Dendritic cell treated with granulocyte-macrophage colony-stimulating factor and Interleukin-4, amounts not matched to agents 40 ng/mL and 50 ng/mL, for 4 days (primary cell): ENCODE data around the gene CCDC92B.

Source experiments
- H3K27ac Mint-ChIP-seq: one replicate; pipeline ENCODE4 v1.8.0; 2022; ENCODE audit warnings: mild to moderate bottlenecking, mixed read lengths
- H3K27me3 Mint-ChIP-seq: one replicate; pipeline ENCODE4 v1.8.0; 2022; ENCODE audit warnings: mild to moderate bottlenecking, mixed read lengths
- H3K36me3 Mint-ChIP-seq: one replicate; pipeline ENCODE4 v1.8.0; 2022; ENCODE audit warnings: low read depth, mixed read lengths
- H3K4me1 Mint-ChIP-seq: one replicate; pipeline ENCODE4 v1.8.0; 2022; ENCODE audit warnings: low read depth, mixed read lengths
- H3K4me3 Mint-ChIP-seq: one replicate; pipeline ENCODE4 v1.8.0; 2022; ENCODE audit warnings: mild to moderate bottlenecking, moderate library complexity, mixed read lengths
- H3K9me3 Mint-ChIP-seq: one replicate; pipeline ENCODE4 v1.8.0; 2022; ENCODE audit warnings: mixed read lengths
- intact Hi-C: fragments of 100-400 bp; cut with micrococcal nuclease; formaldehyde crosslinking; loops from one replicate; pipeline ENCODE4 v1.15.0; 2022

CCDC92B gene

DNA sequence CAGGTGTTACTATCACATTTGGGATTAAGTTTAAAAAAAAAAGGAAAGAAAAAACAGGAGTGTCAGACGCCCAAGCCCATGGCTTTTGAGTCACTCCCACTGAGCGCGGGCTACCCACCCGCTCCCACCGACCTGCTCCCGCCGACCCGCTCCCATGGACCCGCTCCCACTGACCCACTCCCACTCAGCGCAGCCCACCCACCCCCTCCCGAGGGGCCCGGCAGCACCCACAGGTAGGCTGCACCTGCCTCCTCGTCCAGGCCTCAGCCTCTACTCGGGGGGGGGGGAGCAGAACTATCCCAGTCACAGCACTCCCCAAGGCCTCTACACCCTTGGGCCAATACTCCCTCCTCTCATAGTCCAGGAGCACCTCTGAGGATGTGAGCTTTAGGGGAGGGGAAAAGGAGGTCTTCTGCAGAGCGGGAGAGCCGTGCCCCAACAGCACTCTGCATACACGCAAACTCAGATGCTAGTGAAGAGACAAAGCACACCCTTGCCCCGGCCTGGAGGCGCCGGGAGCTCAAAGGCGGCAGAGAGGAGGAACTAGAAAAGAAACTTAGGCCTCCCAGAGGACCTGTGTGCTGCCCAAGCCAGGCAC lies 40.8 kb downstream of the CCDC92B start:
- no peaks in the 10 kb centered on the region for H3K27me3 Mint-ChIP-seq
- H3K9me3 Mint-ChIP-seq, result no peaks in the 10 kb centered on the region
- H3K4me3 Mint-ChIP-seq, result peak overlapping the region; percentile 86
- peaks cover 42% of the 10 kb centered on the region for H3K36me3 Mint-ChIP-seq
- peak overlapping the region; percentile 95 for H3K27ac Mint-ChIP-seq
- intact Hi-C loops, result no loop called here
- peaks cover 62% of the 10 kb centered on the region for H3K4me1 Mint-ChIP-seq

DNA sequence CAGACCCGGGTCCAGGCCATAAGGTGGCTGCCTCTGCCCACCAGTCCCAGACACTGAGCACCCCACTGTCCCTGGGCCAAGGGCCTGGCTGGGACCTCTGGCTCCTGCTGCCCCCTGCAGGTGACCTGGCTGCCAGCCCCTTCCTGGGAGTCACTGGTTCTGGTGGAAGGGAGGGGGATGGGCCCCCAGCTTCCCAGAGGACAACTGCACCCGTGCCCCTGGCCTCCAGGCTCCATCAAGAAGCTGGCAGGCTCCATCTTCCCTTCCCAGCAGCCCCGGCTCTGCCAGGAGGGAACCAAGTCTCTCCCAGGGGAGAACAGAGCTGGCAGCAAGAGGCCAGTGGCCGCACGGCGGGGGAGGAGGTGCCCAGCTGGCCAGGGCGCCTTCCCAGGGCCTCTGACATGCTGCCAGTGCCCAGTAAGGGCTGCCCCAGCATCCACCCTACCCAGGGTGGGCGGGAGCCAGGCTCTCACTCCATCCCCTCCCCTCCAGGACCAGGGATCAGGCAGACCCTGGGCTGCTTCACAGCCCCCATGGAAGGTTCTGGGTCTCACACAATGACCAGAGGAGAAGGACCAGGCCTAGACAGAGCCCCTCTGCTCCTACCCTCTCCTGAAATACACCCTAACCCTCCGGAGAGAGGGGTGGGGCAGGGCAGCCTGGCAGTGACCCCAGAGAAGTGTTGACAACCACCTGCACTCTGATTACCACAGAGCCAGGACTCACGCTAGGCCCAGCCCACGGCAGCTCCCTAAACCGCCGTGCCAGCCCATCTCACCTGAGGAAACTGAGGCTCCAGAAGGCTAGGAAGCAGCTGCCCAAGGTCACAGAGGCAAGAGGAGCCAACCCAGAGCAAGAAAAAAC lies 41.5 kb downstream of the CCDC92B start:
- Mint-ChIP-seq H3K9me3 (no peaks in the 10 kb centered on the region), H3K4me1 (peaks cover 58% of the 10 kb centered on the region), H3K36me3 (peaks cover 47% of the 10 kb centered on the region), H3K4me3 (no peak overlapping the region), H3K27ac (peak overlapping the region; percentile 95), H3K27me3 (no peaks in the 10 kb centered on the region)
- intact Hi-C loops, result no loop called here

DNA sequence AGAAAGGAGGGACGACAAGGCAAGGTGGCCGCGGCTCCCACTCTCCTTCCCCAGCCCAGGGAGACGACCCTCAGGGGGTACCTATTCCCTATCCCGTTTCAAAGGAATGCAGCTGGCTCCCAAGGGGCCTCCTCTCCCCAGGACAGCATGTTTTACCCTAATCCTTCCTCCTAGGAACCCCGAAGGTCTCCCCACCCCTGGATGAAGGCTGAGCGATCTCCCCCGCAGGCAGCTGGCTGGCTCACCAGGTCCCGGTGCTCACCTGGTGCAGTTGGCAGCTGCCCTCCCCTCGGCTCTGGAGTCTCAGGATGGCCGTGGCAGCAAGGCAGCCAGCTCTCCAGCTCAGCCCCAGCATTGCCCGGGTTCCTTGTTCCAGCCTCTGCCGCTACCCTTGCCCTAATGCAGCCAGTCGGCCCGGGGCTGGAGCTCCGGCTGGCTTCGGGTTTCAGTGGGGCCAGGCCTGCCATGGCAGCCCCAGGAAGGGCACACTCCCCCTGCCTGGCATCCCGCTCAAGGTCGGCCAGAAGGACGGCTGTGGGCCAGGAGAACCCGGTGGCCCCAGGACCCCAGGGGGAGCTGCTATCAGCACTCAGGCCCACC lies 42.4 kb downstream of the CCDC92B start:
- Mint-ChIP-seq H3K27me3 (no peaks in the 10 kb centered on the region), H3K36me3 (peaks cover 50% of the 10 kb centered on the region), H3K9me3 (no peaks in the 10 kb centered on the region), H3K4me1 (peaks cover 49% of the 10 kb centered on the region), H3K27ac (no peak overlapping the region), H3K4me3 (no peak overlapping the region)
- intact Hi-C loops, result no loop called here

DNA sequence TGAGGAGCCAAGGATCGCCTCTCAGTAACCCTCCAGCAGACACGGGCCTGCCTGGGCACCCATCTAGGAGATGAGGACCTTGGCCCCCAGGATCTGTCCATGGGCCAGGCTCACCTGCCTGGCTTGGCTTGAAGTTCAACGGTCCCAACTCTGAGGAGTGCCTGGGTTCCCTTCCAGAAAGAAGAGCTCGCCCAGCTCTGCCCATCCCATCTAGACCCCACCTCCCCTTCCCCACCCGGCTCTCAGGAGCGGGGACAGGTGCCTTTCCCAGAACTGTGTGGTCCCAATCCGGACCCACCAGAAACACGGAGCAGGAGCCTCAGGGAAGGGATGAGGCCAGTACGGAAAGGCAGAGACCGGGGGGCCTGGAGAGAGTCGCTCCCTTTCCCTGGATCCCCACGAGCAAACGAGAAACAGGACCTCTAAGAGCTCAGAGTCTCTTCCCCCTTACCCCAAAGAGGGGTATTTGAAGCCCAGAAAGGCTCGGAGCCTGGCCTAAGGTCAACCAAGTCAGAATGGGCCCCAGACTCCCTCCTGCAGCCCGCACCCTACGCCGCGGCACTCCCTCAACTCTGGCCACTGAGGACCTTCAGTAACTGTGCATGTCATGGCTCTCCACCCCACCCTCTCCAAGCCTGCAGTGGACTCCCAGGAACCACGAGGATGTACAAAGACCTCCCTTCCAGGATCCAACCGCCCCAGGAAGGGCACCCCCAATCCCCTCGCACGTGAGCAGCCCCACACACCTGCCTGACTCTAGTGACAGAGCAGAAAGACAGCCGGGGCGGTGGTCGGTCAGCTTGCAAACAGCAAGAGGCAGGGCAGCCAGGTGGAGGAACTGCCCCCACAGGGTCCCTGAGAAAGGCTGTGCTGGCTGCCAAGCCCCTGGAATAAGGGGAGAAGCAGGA lies 43.3 kb downstream of the CCDC92B start:
- Mint-ChIP-seq H3K4me1 (peaks cover 47% of the 10 kb centered on the region), H3K27ac (peak overlapping the region; percentile 42), H3K9me3 (no peaks in the 10 kb centered on the region), H3K4me3 (no peak overlapping the region), H3K27me3 (no peaks in the 10 kb centered on the region), H3K36me3 (peaks cover 53% of the 10 kb centered on the region)
- intact Hi-C loops, result no loop called here

DNA sequence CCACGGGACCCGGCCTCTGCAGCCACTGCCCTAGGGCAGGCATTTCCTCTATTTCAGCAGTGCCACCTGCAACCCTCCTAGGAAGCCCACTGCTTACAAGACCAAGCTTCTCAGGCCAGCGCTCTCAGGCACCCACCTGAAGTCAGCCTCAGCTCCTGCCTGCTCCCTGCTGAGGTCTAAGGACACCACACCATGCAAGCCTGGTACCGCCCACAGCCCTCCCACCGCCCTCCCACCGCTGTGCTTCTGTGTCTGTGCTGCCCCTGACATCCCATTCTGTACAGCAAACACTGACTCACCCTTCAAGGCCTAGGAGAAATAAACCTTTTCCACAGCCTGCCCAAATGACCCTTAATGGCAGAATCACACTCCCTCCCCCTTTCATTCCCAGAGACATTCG lies 44.2 kb downstream of the CCDC92B start:
- intact Hi-C loops, result no loop called here
- Mint-ChIP-seq H3K4me1 (peaks cover 40% of the 10 kb centered on the region), H3K36me3 (peaks cover 61% of the 10 kb centered on the region), H3K4me3 (no peak overlapping the region), H3K27ac (peak overlapping the region; percentile 42), H3K27me3 (no peaks in the 10 kb centered on the region), H3K9me3 (no peaks in the 10 kb centered on the region)

DNA sequence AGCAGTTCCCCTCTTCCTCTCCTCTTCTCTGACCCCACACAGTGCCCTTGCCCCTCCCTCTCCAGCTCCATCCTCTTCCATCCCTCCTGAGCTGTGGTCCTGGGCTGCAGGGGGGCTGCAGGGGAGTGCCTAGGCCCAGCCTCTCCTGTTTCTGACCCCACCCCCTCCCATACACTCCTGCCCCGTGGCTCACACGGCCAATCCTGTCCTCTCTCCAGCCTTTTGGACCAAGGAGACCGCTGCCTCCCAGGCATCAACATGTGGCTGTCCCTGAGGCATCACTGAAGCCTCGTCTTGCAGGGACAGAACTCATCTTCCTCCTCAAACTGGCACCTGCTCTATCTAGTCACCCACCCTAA lies 44.6 kb downstream of the CCDC92B start:
- Mint-ChIP-seq H3K9me3 (no peaks in the 10 kb centered on the region), H3K4me3 (no peak overlapping the region), H3K4me1 (peaks cover 37% of the 10 kb centered on the region), H3K27me3 (no peaks in the 10 kb centered on the region), H3K27ac (peak overlapping the region; percentile 42), H3K36me3 (peaks cover 65% of the 10 kb centered on the region)
- intact Hi-C loops, result no loop called here

DNA sequence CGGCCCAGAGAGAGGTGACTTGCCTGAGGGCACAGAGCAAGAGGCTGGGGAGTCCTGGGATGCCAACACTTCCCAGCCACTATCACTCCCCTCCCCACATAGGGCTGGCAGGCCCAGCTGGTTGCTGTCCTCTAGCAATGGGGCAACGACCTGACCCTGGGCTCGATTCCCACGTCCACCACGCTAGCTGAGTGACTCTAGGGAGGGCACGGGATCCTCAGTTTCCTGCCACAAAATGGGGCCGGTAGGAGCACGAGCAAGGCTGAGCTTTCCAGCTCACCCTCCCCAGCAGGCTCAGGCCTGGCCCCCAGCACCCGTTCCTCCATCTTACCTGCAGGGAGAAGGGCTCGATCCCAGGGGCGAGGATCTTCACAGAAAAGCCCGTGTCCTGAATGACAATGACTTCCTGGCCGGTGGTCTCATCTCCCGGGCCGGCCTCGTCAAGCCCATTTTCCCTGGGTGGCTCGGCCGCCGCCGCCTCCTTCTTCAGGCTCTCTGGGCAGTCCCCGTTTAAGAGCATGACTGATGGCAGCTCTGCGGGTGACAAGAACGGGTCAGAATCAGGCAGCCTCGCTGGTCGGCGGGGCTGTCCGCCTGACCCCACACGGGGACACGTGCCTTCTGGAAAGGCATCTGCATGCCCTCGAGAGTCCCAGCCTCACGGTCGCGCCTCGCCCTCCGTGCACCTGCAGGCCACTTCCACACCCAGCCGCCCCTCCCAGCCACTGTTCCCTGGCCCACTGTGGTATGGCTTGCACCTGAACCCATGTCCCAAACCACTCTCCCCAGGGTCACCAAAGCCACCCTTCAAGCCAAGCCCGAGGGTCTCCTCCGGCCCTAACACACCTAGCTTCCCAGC lies 45.2 kb downstream of the CCDC92B start:
- intact Hi-C loops, result no loop called here
- Mint-ChIP-seq H3K9me3 (no peaks in the 10 kb centered on the region), H3K36me3 (peaks cover 71% of the 10 kb centered on the region), H3K4me3 (no peak overlapping the region), H3K27ac (peak overlapping the region; percentile 42), H3K4me1 (peaks cover 30% of the 10 kb centered on the region), H3K27me3 (no peaks in the 10 kb centered on the region)

DNA sequence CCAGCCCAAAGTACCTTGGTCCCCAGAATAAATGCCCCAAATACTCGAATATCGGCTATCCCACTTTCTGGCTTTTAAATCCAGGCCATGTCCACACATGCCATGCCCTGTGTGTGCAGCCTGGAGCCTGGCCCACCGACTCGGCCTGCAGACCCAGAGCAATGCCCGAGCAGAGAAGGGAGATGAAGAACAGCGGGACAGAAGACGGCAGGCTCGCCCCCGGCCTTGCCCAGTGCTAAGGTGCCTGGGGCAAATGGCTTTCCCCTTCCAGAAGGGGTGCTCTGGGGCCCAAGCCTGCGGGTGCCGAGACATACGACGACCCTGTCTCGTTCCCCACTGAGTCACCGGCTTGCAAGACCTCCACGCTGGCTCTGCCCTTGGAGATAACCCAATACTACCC lies 45.8 kb downstream of the CCDC92B start:
- Mint-ChIP-seq H3K36me3 (peaks cover 78% of the 10 kb centered on the region), H3K4me3 (no peak overlapping the region), H3K27ac (no peak overlapping the region), H3K4me1 (peaks cover 24% of the 10 kb centered on the region), H3K9me3 (no peaks in the 10 kb centered on the region), H3K27me3 (no peaks in the 10 kb centered on the region)
- intact Hi-C loops, result no loop called here

DNA sequence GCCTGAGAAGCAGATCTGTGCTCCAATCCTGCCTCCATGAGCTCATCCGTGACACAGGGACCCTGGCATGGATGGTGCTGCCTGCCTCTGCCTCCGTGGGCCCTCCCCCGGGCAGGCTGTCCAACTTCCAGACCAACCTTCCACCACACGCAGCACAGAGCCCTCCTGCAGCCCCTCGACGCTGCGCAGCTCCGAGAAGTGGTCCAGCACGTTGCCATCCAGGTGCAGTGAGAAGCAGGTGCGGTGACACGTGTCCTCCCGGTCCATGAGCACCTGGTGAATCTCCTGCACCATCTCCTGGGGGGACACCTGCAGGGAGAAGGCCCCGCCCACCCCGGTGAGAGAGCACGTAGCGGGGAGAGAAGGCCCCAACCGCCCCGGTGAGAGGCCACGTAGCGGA lies 46.3 kb downstream of the CCDC92B start:
- no peak overlapping the region for H3K4me3 Mint-ChIP-seq
- intact Hi-C loops, result no loop called here
- H3K27me3 Mint-ChIP-seq, result no peaks in the 10 kb centered on the region
- H3K36me3 Mint-ChIP-seq, result peaks cover 82% of the 10 kb centered on the region
- H3K27ac Mint-ChIP-seq, result no peak overlapping the region
- no peaks in the 10 kb centered on the region for H3K9me3 Mint-ChIP-seq
- H3K4me1 Mint-ChIP-seq, result peaks cover 20% of the 10 kb centered on the region

DNA sequence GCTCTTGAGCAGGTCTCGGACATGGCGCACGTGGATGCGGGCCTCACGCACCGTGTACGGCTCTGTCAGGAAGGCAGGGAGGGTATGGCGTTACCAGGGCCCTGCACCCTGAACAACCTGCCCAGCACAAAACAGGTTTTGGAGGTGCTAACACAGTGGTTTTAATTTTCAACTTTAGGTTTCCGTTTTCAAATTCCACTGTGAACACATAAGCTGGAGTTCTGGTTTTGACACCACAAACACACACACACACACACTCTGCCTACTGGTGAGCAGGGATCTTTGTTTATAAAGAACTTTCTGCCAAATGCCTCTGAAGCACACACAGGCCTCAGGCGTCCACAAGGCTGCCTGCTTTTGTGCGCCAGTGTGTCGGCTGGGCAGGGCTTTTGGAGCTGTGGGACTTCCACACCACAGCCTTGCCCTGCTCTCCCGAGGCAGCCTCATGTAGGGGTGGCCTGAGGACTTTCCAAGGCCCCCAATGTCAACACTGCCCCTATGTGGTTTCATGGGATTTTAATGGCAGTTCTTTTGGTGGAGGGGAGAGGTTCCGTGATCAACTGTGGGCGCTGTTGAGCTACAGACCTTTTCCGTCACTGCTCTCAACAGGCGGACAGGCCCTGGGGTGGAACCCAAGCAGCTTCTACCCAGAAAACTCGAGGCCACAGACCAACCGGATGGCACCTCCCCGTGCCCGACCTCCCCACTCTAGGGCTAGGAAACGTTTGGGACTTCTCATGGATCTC lies 47.3 kb downstream of the CCDC92B start:
- Mint-ChIP-seq H3K9me3 (no peaks in the 10 kb centered on the region), H3K36me3 (peaks cover 91% of the 10 kb centered on the region), H3K27ac (no peak overlapping the region)

DNA sequence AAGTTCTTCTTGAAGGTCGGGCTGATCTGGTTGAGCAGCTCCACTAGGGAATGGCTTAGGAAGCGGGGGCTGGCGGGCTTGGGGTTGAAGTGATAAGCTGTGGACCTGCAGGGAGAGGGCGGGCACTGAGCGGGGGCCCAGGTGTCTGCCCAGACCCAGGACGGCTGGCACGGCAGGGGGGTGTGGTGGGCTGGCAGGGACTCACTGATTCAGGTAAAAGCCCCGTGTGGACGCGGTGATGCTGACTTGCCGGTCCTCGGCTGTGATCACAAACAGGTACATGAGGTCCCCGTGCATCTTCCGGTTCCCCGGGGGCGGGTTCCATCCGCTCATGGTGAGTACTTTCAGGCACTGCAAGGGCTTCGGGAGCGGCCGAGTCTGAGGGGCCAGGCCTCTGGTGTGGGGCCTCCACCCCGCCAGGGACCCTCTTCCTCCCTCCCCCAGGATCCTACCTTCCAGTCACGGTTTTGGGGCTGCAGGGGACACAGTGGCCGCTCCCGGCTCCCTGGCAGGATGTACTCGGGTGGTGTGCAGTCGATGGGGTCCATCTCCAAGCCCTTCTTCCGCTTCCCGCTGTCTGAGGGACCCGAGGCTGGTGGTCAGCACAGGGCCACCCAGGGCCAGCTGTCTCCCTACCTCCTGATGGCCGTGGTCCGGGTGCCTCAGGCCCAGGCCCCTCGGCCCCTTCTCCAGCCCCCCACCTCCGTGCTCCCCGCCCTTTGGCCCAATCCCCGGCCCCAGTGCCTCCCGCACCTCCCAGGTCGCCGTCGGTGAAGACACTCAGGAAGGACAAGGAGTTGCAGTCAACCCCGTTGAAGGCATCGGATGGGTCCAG lies 48.1 kb downstream of the CCDC92B start:
- Mint-ChIP-seq H3K27ac (no peak overlapping the region), H3K9me3 (no peaks in the 10 kb centered on the region), H3K4me1 (peaks cover 13% of the 10 kb centered on the region), H3K36me3 (peaks cover 94% of the 10 kb centered on the region), H3K27me3 (no peaks in the 10 kb centered on the region), H3K4me3 (no peak overlapping the region)
- intact Hi-C loops, result no loop called here

More for the DNA sequence above, 47.3 kb downstream of the CCDC92B start:
- intact Hi-C loops, result no loop called here
- Mint-ChIP-seq H3K4me3 (no peak overlapping the region), H3K27me3 (no peaks in the 10 kb centered on the region), H3K4me1 (peaks cover 17% of the 10 kb centered on the region)
